ENCODE data around the gene SARS1. TPM values are rescaled to one million over a fixed set of nuclear protein-coding genes. Genes with fewer than 3 reads are reported as not detected.

Gene SARS1
- polyA plus RNA-seq, 1 experiment: 301 TPM

DNA sequence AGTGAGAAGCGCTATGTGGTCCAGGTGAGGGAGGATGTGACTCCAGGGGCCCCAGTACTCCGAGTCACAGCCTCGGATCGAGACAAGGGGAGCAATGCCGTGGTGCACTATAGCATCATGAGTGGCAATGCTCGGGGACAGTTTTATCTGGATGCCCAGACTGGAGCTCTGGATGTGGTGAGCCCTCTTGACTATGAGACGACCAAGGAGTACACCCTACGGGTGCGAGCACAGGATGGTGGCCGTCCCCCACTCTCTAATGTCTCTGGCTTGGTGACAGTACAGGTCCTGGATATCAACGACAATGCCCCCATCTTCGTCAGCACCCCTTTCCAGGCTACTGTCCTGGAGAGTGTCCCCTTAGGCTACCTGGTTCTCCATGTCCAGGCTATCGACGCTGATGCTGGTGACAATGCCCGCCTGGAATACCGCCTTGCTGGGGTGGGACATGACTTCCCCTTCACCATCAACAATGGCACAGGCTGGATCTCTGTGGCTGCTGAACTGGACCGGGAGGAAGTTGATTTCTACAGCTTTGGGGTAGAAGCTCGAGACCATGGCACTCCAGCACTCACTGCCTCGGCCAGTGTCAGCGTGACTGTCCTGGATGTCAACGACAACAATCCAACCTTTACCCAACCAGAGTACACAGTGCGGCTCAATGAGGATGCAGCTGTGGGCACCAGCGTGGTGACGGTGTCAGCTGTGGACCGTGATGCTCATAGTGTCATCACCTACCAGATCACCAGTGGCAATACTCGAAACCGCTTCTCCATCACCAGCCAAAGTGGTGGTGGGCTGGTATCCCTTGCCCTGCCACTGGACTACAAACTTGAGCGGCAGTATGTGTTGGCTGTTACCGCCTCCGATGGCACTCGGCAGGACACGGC lies 37.8 kb downstream of the SARS1 start:
- ChIA-PET CTCF (interaction anchor here (1.4 kb wide), 1 partner anchor 12 kb away, joined by 3 read pairs; no protein-coding TSS in a partner anchor), POLR2A (interaction anchor here (1.5 kb wide), 1 partner anchor 12 kb away, joined by 3 read pairs; no protein-coding TSS in a partner anchor)
- Histone ChIP-seq H3K4me3 (ENCODE audit: low read depth, low read length) (no peak overlapping the region), H3K27ac (ENCODE audit: low read depth, low read length) (no peak overlapping the region), H3K27me3 (ENCODE audit: control insufficient read depth, insufficient read depth, low read length) (no peaks in the 10 kb centered on the region), H3K9me3 (ENCODE audit: control insufficient read depth, insufficient read depth, low read length) (peaks cover 17% of the 10 kb centered on the region)
- no peak for TF ChIP-seq CTCF (IDR thresholded peaks at IDR 0.05; ENCODE audit: low read depth, low read length)
- no peak for DNase-seq (ENCODE audit: low read depth, low spot score)

DNA sequence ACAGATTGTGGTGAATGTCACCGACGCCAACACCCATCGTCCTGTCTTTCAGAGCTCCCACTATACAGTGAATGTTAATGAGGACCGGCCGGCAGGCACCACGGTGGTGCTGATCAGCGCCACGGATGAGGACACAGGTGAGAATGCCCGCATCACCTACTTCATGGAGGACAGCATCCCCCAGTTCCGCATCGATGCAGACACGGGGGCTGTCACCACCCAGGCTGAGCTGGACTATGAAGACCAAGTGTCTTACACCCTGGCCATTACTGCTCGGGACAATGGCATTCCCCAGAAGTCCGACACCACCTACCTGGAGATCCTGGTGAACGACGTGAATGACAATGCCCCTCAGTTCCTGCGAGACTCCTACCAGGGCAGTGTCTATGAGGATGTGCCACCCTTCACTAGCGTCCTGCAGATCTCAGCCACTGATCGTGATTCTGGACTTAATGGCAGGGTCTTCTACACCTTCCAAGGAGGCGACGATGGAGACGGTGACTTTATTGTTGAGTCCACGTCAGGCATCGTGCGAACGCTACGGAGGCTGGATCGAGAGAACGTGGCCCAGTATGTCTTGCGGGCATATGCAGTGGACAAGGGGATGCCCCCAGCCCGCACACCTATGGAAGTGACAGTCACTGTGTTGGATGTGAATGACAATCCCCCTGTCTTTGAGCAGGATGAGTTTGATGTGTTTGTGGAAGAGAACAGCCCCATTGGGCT lies 38.6 kb downstream of the SARS1 start:
- Histone ChIP-seq H3K27me3 (ENCODE audit: control insufficient read depth, insufficient read depth, low read length) (no peaks in the 10 kb centered on the region), H3K9me3 (ENCODE audit: control insufficient read depth, insufficient read depth, low read length) (peaks cover 17% of the 10 kb centered on the region), H3K27ac (ENCODE audit: low read depth, low read length) (no peak overlapping the region), H3K4me3 (ENCODE audit: low read depth, low read length) (no peak overlapping the region)
- ChIA-PET CTCF (interaction anchor here (1.1 to 2.3 kb wide), 3 partner anchors 12 to 147 kb away, joined by 3 to 11 read pairs (median 3); no protein-coding TSS in a partner anchor), POLR2A (interaction anchor here (1.5 kb wide), 1 partner anchor 13 kb away, joined by 3 read pairs; no protein-coding TSS in a partner anchor)
- TF ChIP-seq CTCF (IDR thresholded peaks at IDR 0.05; ENCODE audit: low read depth, low read length): no peak
- DNase-seq (ENCODE audit: low read depth, low spot score): no peak

GRCh38 chr1:109252893-109253802 lies 39.4 kb downstream of the SARS1 start:
- H3K27me3 ChIP-seq (ENCODE audit: control insufficient read depth, insufficient read depth, low read length): no peaks in the 10 kb centered on the region
- no peak for DNase-seq (ENCODE audit: low read depth, low spot score)
- no peak overlapping the region for H3K4me3 ChIP-seq (ENCODE audit: low read depth, low read length)
- H3K27ac ChIP-seq (ENCODE audit: low read depth, low read length): peak overlapping the region; percentile 39
- TF ChIP-seq CTCF (IDR thresholded peaks at IDR 0.05; ENCODE audit: low read depth, low read length): no peak
- ChIA-PET POLR2A (interaction anchor here (1.0 kb wide), 1 partner anchor 30 kb away, joined by 4 read pairs; the partner anchor contains the start of gene PSRC1), CTCF (interaction anchor here (1.0 to 2.3 kb wide), 5 partner anchors 11 to 279 kb away, joined by 3 to 17 read pairs (median 6); no protein-coding TSS in a partner anchor)
- peaks cover 17% of the 10 kb centered on the region for H3K9me3 ChIP-seq (ENCODE audit: control insufficient read depth, insufficient read depth, low read length)

- no peak for DNase-seq (ENCODE audit: low read depth, low spot score)
- peak overlapping the region; percentile 39 for H3K27ac ChIP-seq (ENCODE audit: low read depth, low read length)
- ChIA-PET CTCF (interaction anchor here (0.6 to 2.3 kb wide), 5 partner anchors 10 to 287 kb away, joined by 3 to 17 read pairs (median 6); no protein-coding TSS in a partner anchor), POLR2A (interaction anchor here (1.0 kb wide), 1 partner anchor 29 kb away, joined by 4 read pairs; the partner anchor contains the start of gene PSRC1)
- peaks cover 17% of the 10 kb centered on the region for H3K9me3 ChIP-seq (ENCODE audit: control insufficient read depth, insufficient read depth, low read length)
- no peak overlapping the region for H3K4me3 ChIP-seq (ENCODE audit: low read depth, low read length)
- 0 out of 2 replicates have a peak, but pooled peaks have one; percentile 3 for TF ChIP-seq CTCF (IDR thresholded peaks at IDR 0.05; ENCODE audit: low read depth, low read length)
- no peaks in the 10 kb centered on the region for H3K27me3 ChIP-seq (ENCODE audit: control insufficient read depth, insufficient read depth, low read length)
Observed at GRCh38 chr1:109253803-109254620, 40.3 kb downstream of the SARS1 start.
